ENCODE measurements around the gene POU6F1.
"Not testable (repeated sequence)": the region's sequence is repeated elsewhere in the genome, so short reads cannot be mapped to it uniquely, and the experiment has no call there.

DNA sequence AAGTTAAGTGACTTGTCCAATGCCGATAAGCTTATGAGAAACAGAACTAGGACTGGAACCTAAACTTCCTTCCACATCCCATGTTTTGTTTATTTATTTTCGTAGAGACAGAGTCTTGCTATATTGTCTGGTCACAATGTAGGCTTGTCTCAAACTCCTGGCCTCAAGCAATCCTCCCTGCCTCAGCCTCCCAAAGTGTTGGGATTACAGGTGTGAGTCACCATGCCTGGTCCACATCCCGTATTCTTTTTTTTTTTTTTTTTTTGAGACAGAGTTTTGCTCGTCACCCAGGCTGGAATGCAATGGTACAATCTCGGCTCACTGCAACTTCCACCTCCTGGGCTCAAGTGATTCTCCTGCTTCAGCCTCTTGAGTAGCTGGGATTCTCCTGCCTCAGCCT is 9.2 kb upstream of the POU6F1 start:
- TF ChIP-seq POLR2A (IDR thresholded peaks at IDR 0.05; ENCODE audit: control extremely low read depth in 1 of 2, low read depth in 2 of 2, low read length in 2 of 2); RAD21 (IDR thresholded peaks at IDR 0.05 in 1 of 2, conservative IDR thresholded peaks at IDR 0.05 in 1 of 2; ENCODE audit: low read depth in 2 of 2, low read length in 2 of 2); TAF1 (IDR thresholded peaks at IDR 0.05; ENCODE audit: low read depth, low read length); CHD1 (IDR thresholded peaks at IDR 0.05; ENCODE audit: low read depth, low read length); EZH2 (IDR thresholded peaks at IDR 0.05; ENCODE audit: low read depth, low read length, severe bottlenecking); EP300 (IDR thresholded peaks at IDR 0.05; ENCODE audit: borderline replicate concordance in 1 of 2, low read depth in 2 of 2, low read length in 2 of 2): not testable (repeated sequence)
- TF ChIP-seq, protein P1, sequence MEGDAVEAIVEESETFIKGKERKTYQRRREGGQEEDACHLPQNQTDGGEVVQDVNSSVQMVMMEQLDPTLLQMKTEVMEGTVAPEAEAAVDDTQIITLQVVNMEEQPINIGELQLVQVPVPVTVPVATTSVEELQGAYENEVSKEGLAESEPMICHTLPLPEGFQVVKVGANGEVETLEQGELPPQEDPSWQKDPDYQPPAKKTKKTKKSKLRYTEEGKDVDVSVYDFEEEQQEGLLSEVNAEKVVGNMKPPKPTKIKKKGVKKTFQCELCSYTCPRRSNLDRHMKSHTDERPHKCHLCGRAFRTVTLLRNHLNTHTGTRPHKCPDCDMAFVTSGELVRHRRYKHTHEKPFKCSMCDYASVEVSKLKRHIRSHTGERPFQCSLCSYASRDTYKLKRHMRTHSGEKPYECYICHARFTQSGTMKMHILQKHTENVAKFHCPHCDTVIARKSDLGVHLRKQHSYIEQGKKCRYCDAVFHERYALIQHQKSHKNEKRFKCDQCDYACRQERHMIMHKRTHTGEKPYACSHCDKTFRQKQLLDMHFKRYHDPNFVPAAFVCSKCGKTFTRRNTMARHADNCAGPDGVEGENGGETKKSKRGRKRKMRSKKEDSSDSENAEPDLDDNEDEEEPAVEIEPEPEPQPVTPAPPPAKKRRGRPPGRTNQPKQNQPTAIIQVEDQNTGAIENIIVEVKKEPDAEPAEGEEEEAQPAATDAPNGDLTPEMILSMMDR (IDR thresholded peaks at IDR 0.05; ENCODE audit: control extremely low read depth in 1 of 3, insufficient read depth in 1 of 3, low read depth in 1 of 3, low read length in 3 of 3), result not testable (repeated sequence)

Data from H1 (cell line).